WTC11 (cell line): ENCODE results near the gene FNDC3B. TPM values are rescaled to one million over a fixed set of nuclear protein-coding genes. Genes with fewer than 3 reads are reported as not detected.
A peak's percentile ranks its signal among the peaks of the same experiment; 100 is the strongest.

ENCODE experiments used
- ATAC-seq: fragments of 200-7000 bp; cut with Tn5 transposase; 2 replicates; pipeline ENCODE4 v1.10.0; 2021; ENCODE audit warnings: mild to moderate bottlenecking, moderate library complexity
- CTCF ChIA-PET: fragments of 300-600 bp; sonication (Branson Sonifier 250); formaldehyde crosslinking; loops from one replicate; lab custom pipeline; 2021; ENCODE audit warnings: antibody characterized with exemption; lab: Charles Lee
- POLR2A ChIA-PET: fragments of 350-600 bp; sonication (Branson Sonifier 250); formaldehyde crosslinking; loops from one replicate; lab custom pipeline; 2021; ENCODE audit warnings: antibody characterized with exemption; lab: Charles Lee
- DNase-seq: peaks from one replicate; pipeline ENCODE4 v3.0.0; 2021; ENCODE audit warnings: low spot score
- H3K27ac Mint-ChIP-seq: 2 replicates; pipeline ENCODE4 v1.8.0; 2021; ENCODE audit warnings: mixed read lengths
- H3K27me3 Mint-ChIP-seq: 2 replicates; pipeline ENCODE4 v1.8.0; 2021; ENCODE audit warnings: low read depth, mild to moderate bottlenecking, moderate library complexity, mixed read lengths
- H3K36me3 Mint-ChIP-seq: 2 replicates; pipeline ENCODE4 v1.8.0; 2021; ENCODE audit warnings: mixed read lengths
- H3K4me1 Mint-ChIP-seq: 2 replicates; pipeline ENCODE4 v1.8.0; 2022; ENCODE audit warnings: mixed read lengths
- H3K4me3 Mint-ChIP-seq: 2 replicates; pipeline ENCODE4 v1.8.0; 2021; ENCODE audit warnings: mild to moderate bottlenecking, moderate library complexity, mixed read lengths
- H3K9me3 Mint-ChIP-seq: 2 replicates; pipeline ENCODE4 v1.8.0; 2021; ENCODE audit warnings: mixed read lengths
- AFF4 ChIP-seq: sonication (generic); formaldehyde crosslinking; IDR thresholded peaks from 2 replicates; pipeline ENCODE4 v1.8.1; 2023; ENCODE audit warnings: mild to moderate bottlenecking, missing genetic modification reagents, borderline replicate concordance
- ATF1 ChIP-seq: sonication (generic); formaldehyde crosslinking; IDR thresholded peaks from 2 replicates; pipeline ENCODE4 v1.8.1; 2023; ENCODE audit warnings: mild to moderate bottlenecking, moderate library complexity, missing genetic modification reagents
- CREB1 ChIP-seq: sonication (generic); formaldehyde crosslinking; IDR thresholded peaks from 2 replicates; pipeline ENCODE4 v1.8.0; 2023; ENCODE audit warnings: mild to moderate bottlenecking, missing genetic modification reagents
- ELF4 ChIP-seq: sonication (generic); formaldehyde crosslinking; IDR thresholded peaks from 2 replicates; pipeline ENCODE4 v1.8.1; 2022; ENCODE audit warnings: low read depth, mild to moderate bottlenecking, moderate library complexity, missing genetic modification reagents
- FOXK1 ChIP-seq: sonication (generic); formaldehyde crosslinking; IDR thresholded peaks from 2 replicates; pipeline ENCODE4 v1.8.0; 2022; ENCODE audit warnings: mild to moderate bottlenecking, moderate library complexity, missing genetic modification reagents
- GTF2I ChIP-seq: fragments of 250-450 bp; sonication (Bioruptor Pico); conservative IDR thresholded peaks from 2 replicates; pipeline ENCODE4 v1.4.0; 2021; ENCODE audit warnings: mild to moderate bottlenecking
- HMGXB4 ChIP-seq: sonication (generic); formaldehyde crosslinking; IDR thresholded peaks from 2 replicates; pipeline ENCODE4 v1.8.1; 2023; ENCODE audit warnings: mild to moderate bottlenecking, moderate library complexity, missing genetic modification reagents
- JUN ChIP-seq: sonication (generic); formaldehyde crosslinking; IDR thresholded peaks from 2 replicates; pipeline ENCODE4 v1.8.0; 2023; ENCODE audit warnings: mild to moderate bottlenecking, missing genetic modification reagents
- PREB ChIP-seq: sonication (generic); formaldehyde crosslinking; IDR thresholded peaks from 2 replicates; pipeline ENCODE4 v1.8.1; 2022; ENCODE audit warnings: mild to moderate bottlenecking, missing genetic modification reagents, moderate library complexity, borderline replicate concordance
- RORB ChIP-seq: fragments of 250-450 bp; sonication (Bioruptor Pico); IDR thresholded peaks from 2 replicates; pipeline ENCODE4 v1.9.0; 2021; ENCODE audit warnings: mild to moderate bottlenecking
- USF2 ChIP-seq: sonication (generic); formaldehyde crosslinking; IDR thresholded peaks from 2 replicates; pipeline ENCODE4 v1.8.1; 2023; ENCODE audit warnings: mild to moderate bottlenecking, missing genetic modification reagents, moderate library complexity
- ZNF232 ChIP-seq: sonication (generic); formaldehyde crosslinking; IDR thresholded peaks from 2 replicates; pipeline ENCODE4 v1.8.0; 2022; ENCODE audit warnings: mild to moderate bottlenecking, missing genetic modification reagents
- ZNF263 ChIP-seq: sonication (generic); formaldehyde crosslinking; IDR thresholded peaks from 2 replicates; pipeline ENCODE4 v1.8.1; 2022; ENCODE audit warnings: low read depth, mild to moderate bottlenecking, moderate library complexity, missing genetic modification reagents
- ZNF396 ChIP-seq: fragments of 250-450 bp; sonication (Bioruptor Pico); IDR thresholded peaks from 2 replicates; pipeline ENCODE4 v1.8.0; 2021; ENCODE audit warnings: mild to moderate bottlenecking, moderate library complexity, borderline replicate concordance
- total RNA-seq: library from RNA; stranded (reverse); gene quantifications from 3 replicates; pipeline ENCODE4 v1.2.3, GENCODE V29; 2021
- TF ChIP-seq, protein P1 (sequence below): fragments of 250-450 bp; sonication (Bioruptor Pico); IDR thresholded peaks from 2 replicates; pipeline ENCODE4 v1.9.0; 2021; ENCODE audit warnings: mild to moderate bottlenecking, borderline replicate concordance
- TF ChIP-seq, protein P2 (sequence below): sonication (generic); formaldehyde crosslinking; IDR thresholded peaks from 2 replicates; pipeline ENCODE4 v1.8.1; 2023; ENCODE audit warnings: mild to moderate bottlenecking, missing genetic modification reagents

The FNDC3B gene
- total RNA-seq, 1 experiment from 2014 or later = 42.8 TPM

- TF ChIP-seq PREB (CRISPR knock-in tag) (no peak), AFF4 (no peak), CREB1 (CRISPR knock-in tag) (no peak), ZNF232 (no peak), GTF2I (CRISPR knock-in tag) (no peak)
- TF ChIP-seq, all 79 proteins: peak for 0
Measured at GRCh38 chr3:172223870-172224269, 184.5 kb downstream of the FNDC3B start (continued).

DNA sequence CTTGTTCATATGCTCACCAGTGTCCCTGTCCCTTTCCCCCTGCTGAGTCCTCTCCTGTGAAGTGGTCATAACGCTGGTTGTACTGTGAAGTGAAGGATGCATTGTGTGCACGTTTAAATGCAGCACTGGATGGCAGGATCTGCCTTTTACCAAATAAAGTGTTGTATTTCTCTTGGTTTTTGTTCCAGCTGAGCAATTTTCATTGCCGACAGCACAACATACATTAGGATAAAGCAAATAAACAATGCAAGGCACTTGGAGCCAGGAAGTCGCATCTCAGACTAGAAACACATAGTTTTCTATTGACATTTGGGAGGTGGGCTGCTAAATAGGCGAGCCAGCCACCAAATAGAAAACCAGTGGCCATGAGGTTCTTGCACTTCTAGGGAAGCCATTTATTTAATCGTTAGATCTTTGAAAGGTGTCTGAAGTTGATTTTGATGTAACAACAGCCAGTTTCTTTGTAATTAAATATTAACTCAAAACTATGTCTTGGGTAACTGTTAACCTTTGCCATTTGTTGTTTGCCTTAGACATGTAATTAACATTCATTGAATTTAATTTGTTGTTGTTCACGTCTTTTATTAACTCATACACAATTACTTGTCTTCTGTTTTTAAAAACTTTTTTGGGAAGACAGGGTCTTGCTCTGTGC is 185.3 kb downstream of the FNDC3B start:
- H3K9me3 Mint-ChIP-seq = peaks cover 5% of the 10 kb centered on the region; the same call in 1 of the 2 replicates
- H3K27ac Mint-ChIP-seq = peak overlapping the region; percentile 26
- peaks cover 3% of the 10 kb centered on the region; the same call in 1 of the 2 replicates for H3K36me3 Mint-ChIP-seq
- ATAC-seq (no peak), DNase-seq (no peak)
- ChIA-PET CTCF (no interaction called here), POLR2A (no interaction called here)
- TF ChIP-seq JUN (CRISPR knock-in tag) (no peak), FOXK1 (no peak), ZNF263 (CRISPR knock-in tag) (no peak), ATF1 (CRISPR knock-in tag) (no peak), ZNF396 (no peak), RORB (CRISPR knock-in tag) (no peak), USF2 (no peak), HMGXB4 (CRISPR knock-in tag) (no peak), ELF4 (CRISPR knock-in tag) (no peak)
- TF ChIP-seq, protein P1, sequence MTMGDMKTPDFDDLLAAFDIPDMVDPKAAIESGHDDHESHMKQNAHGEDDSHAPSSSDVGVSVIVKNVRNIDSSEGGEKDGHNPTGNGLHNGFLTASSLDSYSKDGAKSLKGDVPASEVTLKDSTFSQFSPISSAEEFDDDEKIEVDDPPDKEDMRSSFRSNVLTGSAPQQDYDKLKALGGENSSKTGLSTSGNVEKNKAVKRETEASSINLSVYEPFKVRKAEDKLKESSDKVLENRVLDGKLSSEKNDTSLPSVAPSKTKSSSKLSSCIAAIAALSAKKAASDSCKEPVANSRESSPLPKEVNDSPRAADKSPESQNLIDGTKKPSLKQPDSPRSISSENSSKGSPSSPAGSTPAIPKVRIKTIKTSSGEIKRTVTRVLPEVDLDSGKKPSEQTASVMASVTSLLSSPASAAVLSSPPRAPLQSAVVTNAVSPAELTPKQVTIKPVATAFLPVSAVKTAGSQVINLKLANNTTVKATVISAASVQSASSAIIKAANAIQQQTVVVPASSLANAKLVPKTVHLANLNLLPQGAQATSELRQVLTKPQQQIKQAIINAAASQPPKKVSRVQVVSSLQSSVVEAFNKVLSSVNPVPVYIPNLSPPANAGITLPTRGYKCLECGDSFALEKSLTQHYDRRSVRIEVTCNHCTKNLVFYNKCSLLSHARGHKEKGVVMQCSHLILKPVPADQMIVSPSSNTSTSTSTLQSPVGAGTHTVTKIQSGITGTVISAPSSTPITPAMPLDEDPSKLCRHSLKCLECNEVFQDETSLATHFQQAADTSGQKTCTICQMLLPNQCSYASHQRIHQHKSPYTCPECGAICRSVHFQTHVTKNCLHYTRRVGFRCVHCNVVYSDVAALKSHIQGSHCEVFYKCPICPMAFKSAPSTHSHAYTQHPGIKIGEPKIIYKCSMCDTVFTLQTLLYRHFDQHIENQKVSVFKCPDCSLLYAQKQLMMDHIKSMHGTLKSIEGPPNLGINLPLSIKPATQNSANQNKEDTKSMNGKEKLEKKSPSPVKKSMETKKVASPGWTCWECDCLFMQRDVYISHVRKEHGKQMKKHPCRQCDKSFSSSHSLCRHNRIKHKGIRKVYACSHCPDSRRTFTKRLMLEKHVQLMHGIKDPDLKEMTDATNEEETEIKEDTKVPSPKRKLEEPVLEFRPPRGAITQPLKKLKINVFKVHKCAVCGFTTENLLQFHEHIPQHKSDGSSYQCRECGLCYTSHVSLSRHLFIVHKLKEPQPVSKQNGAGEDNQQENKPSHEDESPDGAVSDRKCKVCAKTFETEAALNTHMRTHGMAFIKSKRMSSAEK = no peak
- TF ChIP-seq, protein P2, sequence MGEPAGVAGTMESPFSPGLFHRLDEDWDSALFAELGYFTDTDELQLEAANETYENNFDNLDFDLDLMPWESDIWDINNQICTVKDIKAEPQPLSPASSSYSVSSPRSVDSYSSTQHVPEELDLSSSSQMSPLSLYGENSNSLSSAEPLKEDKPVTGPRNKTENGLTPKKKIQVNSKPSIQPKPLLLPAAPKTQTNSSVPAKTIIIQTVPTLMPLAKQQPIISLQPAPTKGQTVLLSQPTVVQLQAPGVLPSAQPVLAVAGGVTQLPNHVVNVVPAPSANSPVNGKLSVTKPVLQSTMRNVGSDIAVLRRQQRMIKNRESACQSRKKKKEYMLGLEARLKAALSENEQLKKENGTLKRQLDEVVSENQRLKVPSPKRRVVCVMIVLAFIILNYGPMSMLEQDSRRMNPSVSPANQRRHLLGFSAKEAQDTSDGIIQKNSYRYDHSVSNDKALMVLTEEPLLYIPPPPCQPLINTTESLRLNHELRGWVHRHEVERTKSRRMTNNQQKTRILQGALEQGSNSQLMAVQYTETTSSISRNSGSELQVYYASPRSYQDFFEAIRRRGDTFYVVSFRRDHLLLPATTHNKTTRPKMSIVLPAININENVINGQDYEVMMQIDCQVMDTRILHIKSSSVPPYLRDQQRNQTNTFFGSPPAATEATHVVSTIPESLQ (CRISPR knock-in tag) = no peak
- peaks cover 56% of the 10 kb centered on the region for H3K4me1 Mint-ChIP-seq
- H3K4me3 Mint-ChIP-seq = no peak overlapping the region
- H3K27me3 Mint-ChIP-seq = no peaks in the 10 kb centered on the region
